GM21529 (cell line): ENCODE measurements around the gene LAPTM4A.
"Not testable (repeated sequence)": the region's sequence is repeated elsewhere in the genome, so short reads cannot be mapped to it uniquely, and the experiment has no call there.

Source experiments
- ATAC-seq: cut with Tn5 transposase; IDR thresholded peaks from one replicate; pipeline ENCODE4 v1.9.1; 2021; ENCODE audit not compliant: unreplicated experiment

The LAPTM4A gene

GRCh38 chr2:20052861-20053281, 1.4 kb upstream of the LAPTM4A start:
- ATAC-seq: no peak

- no peak for ATAC-seq
These were observed 912 bp upstream of the LAPTM4A start for GRCh38 chr2:20052229-20052851.

GRCh38 chr2:20050646-20051531, 539 bp downstream of the LAPTM4A start:
- peak; percentile 28 for ATAC-seq

GRCh38 chr2:20050104-20050645, 1.3 kb downstream of the LAPTM4A start:
- ATAC-seq: peak; percentile 29

- ATAC-seq: no peak
These were observed 1.8 kb downstream of the LAPTM4A start for GRCh38 chr2:20049637-20050036.

GRCh38 chr2:20048488-20049448, 2.7 kb downstream of the LAPTM4A start:
- no peak for ATAC-seq

GRCh38 chr2:20045712-20046292, 5.6 kb downstream of the LAPTM4A start:
- not testable (repeated sequence) for ATAC-seq

GRCh38 chr2:20044778-20045177, 6.7 kb downstream of the LAPTM4A start:
- no peak for ATAC-seq

GRCh38 chr2:20042531-20042930, 8.9 kb downstream of the LAPTM4A start:
- ATAC-seq: no peak

- ATAC-seq: no peak
These were observed 10.8 kb downstream of the LAPTM4A start for GRCh38 chr2:20040489-20041172.

GRCh38 chr2:20037660-20038059, 13.8 kb downstream of the LAPTM4A start:
- ATAC-seq: no peak

GRCh38 chr2:20035955-20036666, 15.3 kb downstream of the LAPTM4A start:
- ATAC-seq: no peak

GRCh38 chr2:20034821-20035220, 16.6 kb downstream of the LAPTM4A start:
- no peak for ATAC-seq

GRCh38 chr2:20034218-20034617, 17.2 kb downstream of the LAPTM4A start:
- ATAC-seq: no peak

- ATAC-seq: no peak
These were observed 18.1 kb downstream of the LAPTM4A start for GRCh38 chr2:20033322-20033721.

GRCh38 chr2:20030224-20030623, 21.2 kb downstream of the LAPTM4A start:
- ATAC-seq: no peak

- ATAC-seq: no peak
These were observed 23.6 kb downstream of the LAPTM4A start for GRCh38 chr2:20027705-20028434.

GRCh38 chr2:20027260-20027677, 24.2 kb downstream of the LAPTM4A start:
- no peak for ATAC-seq
